Rectal smooth muscle tissue (tissue), 1 donor: ENCODE measurements around the gene CENPL.
"Not testable (repeated sequence)": the region's sequence is repeated elsewhere in the genome, so short reads cannot be mapped to it uniquely, and the experiment has no call there.

Source experiments
- H3K27ac ChIP-seq: one replicate; pipeline ENCODE4 v1.7.0; 2013; ENCODE audit warnings: low read depth, low read length, inconsistent platforms
- H3K27me3 ChIP-seq: one replicate; pipeline ENCODE4 v1.7.0; 2013; ENCODE audit warnings: low read length; ENCODE audit not compliant: control insufficient read depth, insufficient read depth
- H3K36me3 ChIP-seq: one replicate; pipeline ENCODE4 v1.7.0; 2013; ENCODE audit warnings: low read length; ENCODE audit not compliant: control insufficient read depth, insufficient read depth
- H3K4me1 ChIP-seq: one replicate; pipeline ENCODE4 v1.7.0; 2013; ENCODE audit warnings: low read length; ENCODE audit not compliant: control insufficient read depth, insufficient read depth
- H3K4me3 ChIP-seq: one replicate; pipeline ENCODE4 v1.7.0; 2013; ENCODE audit warnings: low read length
- H3K9ac ChIP-seq: one replicate; pipeline ENCODE4 v1.7.0; 2013; ENCODE audit warnings: low read length

The CENPL gene

DNA sequence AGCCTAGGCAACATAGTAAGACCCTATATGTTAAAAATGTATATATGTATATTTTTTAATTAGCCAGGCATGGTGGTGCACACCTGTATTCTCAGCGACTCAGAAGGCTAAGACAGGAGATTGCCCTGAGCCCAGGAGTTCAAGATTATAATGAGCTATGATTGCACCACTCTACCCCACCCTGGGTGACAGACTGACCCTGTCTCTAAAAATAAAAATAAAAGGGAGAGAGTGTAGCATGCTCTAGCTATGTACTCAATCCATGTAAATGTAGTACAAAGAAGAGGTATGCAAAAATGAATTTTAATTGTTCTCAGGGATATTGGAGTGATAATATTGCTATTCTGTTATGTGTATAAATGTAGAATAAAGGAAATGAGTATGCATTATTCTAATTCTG is 53.1 kb downstream of the CENPL start:
- peaks cover 3% of the 10 kb centered on the region for H3K36me3 ChIP-seq

DNA sequence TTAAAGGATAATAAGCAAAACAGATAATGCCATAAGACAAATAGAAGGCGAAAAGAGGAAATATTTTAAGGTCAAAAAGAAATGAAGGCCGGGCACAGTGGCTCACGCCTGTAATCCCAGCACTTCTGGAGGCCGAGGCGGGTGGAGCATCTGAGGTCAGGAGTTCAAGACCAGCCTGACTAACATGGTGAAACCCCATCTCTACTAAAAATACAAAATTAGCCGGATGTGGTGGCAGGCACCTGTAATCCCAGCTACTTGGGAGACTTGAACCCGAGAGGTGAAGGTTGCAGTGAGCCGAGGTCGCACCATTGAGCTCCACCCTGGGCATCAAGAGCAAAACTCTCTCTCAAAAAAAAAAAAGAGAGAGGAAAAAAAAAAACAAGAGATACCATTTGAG is 54.4 kb downstream of the CENPL start:
- H3K9ac ChIP-seq, H3K36me3 ChIP-seq, H3K27me3 ChIP-seq, H3K4me1 ChIP-seq, H3K27ac ChIP-seq, H3K4me3 ChIP-seq: not testable (repeated sequence)

More for the DNA sequence above, 53.1 kb downstream of the CENPL start:
- H3K9ac ChIP-seq: no peak overlapping the region
- H3K4me1 ChIP-seq: no peaks in the 10 kb centered on the region
- no peak overlapping the region for H3K27ac ChIP-seq
- no peak overlapping the region for H3K4me3 ChIP-seq
- H3K27me3 ChIP-seq: no peaks in the 10 kb centered on the region

DNA sequence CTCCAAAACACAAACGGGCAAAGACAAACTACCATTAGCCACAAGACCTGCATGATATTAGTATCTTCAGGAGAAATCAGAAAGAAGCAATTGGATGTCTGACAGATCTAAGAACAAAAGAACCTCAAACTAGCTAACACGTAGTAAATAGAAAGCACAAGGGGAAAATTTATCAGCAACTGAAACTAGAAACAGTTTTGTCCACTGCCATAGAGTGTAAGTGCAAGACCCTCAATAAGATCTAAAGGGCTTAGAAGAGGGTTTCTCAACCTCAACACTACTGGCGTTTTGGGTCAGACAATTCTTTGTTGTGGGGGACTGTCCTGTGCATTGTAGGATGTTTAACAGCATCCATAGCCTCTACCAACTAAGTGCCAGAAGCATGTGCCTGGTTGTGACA is 55.9 kb downstream of the CENPL start:
- Histone ChIP-seq H3K4me1 (no peaks in the 10 kb centered on the region), H3K36me3 (no peaks in the 10 kb centered on the region), H3K27me3 (no peaks in the 10 kb centered on the region), H3K9ac (no peak overlapping the region), H3K27ac (no peak overlapping the region), H3K4me3 (no peak overlapping the region)

DNA sequence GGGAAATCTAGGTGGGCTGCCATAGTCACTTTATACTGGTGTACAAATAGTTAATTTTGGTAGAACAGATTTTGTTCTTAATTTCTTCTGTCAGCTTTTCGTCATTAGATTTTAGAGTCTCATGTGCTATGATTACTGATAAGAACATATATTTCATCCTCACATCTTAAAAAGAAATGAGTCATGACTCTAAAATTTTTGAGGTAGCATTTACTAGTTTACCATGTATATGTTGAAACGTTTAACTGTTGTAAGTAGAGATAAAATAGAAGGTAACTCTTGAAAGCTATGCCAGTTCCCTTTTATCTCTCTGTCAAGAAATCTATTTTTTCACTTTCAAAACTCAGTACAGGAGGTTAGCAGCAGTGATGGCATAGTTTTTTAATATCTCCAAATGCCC is 56.5 kb downstream of the CENPL start:
- Histone ChIP-seq H3K27ac (no peak overlapping the region), H3K4me1 (no peaks in the 10 kb centered on the region), H3K9ac (no peak overlapping the region), H3K36me3 (no peaks in the 10 kb centered on the region), H3K4me3 (no peak overlapping the region), H3K27me3 (no peaks in the 10 kb centered on the region)

DNA sequence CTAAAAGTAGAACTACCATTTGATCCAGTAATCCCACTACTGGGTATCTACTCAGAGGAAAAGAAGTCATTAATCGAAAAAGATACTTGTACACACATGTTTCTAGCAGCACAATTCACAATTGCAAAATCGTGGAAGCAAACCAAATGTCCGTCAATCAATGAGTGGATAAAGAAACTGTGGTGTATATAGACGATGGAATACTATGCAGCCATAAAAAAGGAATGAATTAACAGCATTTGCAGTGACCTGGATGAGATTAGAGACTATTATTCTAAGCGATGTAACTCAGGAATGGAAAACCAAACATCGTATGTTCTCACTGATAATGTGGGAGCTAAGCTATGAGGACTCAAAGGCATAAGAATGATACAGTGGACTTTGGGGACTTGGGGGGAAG is 60.4 kb downstream of the CENPL start:
- not testable (repeated sequence) for H3K27ac ChIP-seq, H3K4me1 ChIP-seq, H3K4me3 ChIP-seq, H3K27me3 ChIP-seq, H3K36me3 ChIP-seq, H3K9ac ChIP-seq

DNA sequence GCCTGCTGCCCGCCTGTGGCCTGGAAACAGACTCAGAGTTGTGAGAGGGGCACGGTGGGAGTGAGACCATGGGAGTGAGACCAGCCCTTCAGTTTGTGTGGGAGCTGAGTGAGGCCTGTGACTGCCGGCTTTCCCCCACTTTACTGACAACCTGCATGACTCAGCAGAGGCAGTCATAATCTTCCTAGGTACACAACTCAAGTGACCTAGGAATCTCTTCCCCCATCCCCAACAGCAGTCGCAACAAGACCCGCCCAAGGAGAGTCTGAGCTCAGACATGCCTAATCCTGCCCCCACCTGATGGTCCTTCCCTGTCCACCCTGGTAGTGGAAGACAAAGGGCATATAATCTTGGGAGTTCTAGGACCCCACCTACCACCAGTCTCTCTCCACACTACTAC is 65.7 kb downstream of the CENPL start:
- no peaks in the 10 kb centered on the region for H3K4me1 ChIP-seq
- no peak overlapping the region for H3K9ac ChIP-seq
- peaks cover 25% of the 10 kb centered on the region for H3K36me3 ChIP-seq
- H3K4me3 ChIP-seq: no peak overlapping the region
- no peak overlapping the region for H3K27ac ChIP-seq
- no peaks in the 10 kb centered on the region for H3K27me3 ChIP-seq

DNA sequence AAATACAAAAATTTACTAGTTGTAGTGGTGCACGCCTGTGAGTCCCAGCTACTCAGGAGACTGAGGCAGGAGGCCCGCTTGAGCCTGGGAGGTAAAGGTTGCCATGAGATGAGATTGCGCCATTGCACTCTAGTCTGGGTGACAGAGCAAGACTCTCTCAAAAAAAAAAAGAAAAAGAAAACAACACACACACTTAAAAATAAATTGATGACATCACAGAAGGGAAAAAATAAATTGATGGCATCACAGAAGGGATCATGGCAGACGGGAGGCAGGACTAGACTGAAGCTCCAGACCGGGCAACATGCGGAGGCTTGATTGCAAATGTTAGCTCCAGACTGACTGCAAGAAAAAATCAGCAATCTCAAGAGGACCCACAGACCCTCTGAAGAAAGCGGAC is 66.6 kb downstream of the CENPL start:
- no peak overlapping the region for H3K27ac ChIP-seq
- peaks cover 25% of the 10 kb centered on the region for H3K36me3 ChIP-seq
- H3K27me3 ChIP-seq: no peaks in the 10 kb centered on the region
- H3K9ac ChIP-seq: no peak overlapping the region
- H3K4me3 ChIP-seq: no peak overlapping the region
- no peaks in the 10 kb centered on the region for H3K4me1 ChIP-seq

DNA sequence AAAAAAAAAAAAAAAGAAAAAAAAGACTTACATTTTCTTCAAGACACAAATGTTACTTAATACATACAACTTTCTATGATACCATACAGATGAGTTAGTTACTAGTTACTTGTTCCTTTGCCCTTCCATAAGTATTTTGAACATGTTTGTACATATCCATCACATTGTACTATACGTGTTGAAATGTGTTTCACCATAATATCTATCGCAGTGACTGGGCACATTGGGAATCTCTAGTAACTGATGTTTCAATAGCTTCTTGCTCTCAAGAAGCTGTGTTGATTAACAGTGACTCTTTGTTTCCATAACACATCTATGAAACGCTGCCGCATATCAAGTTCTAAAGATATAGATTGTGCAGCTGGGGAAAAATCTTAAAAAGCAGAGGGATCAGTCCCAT is 67.0 kb downstream of the CENPL start:
- no peaks in the 10 kb centered on the region for H3K27me3 ChIP-seq
- no peak overlapping the region for H3K27ac ChIP-seq
- H3K4me1 ChIP-seq: no peaks in the 10 kb centered on the region
- H3K36me3 ChIP-seq: peaks cover 25% of the 10 kb centered on the region
- no peak overlapping the region for H3K4me3 ChIP-seq
- no peak overlapping the region for H3K9ac ChIP-seq

DNA sequence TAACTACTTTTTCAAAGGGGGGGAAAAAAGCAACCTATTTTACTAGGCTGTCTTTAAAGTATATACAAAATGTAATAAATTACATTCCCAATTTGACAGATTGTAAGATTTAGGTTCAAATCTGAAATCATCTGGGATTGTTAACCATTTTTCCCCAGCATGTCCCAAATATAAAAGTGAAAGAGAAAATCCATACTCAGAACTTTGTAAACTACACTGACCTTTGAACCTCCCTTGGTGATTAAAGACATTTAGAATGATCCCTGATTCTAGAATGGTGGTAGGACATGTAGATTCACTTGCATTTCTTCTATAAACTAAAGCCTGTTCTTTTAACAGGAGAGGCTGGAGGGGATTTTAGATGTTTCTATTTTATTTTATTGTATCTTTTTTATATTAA is 70.9 kb downstream of the CENPL start:
- H3K4me3 ChIP-seq: no peak overlapping the region
- no peaks in the 10 kb centered on the region for H3K4me1 ChIP-seq
- H3K36me3 ChIP-seq: peaks cover 17% of the 10 kb centered on the region
- H3K27me3 ChIP-seq: no peaks in the 10 kb centered on the region
- H3K27ac ChIP-seq: no peak overlapping the region
- H3K9ac ChIP-seq: no peak overlapping the region
